PC-9 (cell line): ENCODE measurements around the gene COL5A1.

ENCODE experiments used
- EZH2 ChIP-seq: fragments of 200-600 bp; sonication (generic); IDR thresholded peaks from 2 replicates; pipeline ENCODE4 v1.8.0; 2017; ENCODE audit warnings: antibody characterized with exemption, low read depth
- TF ChIP-seq, protein P1 (sequence below): fragments of 200-600 bp; sonication (generic); conservative IDR thresholded peaks from 2 replicates; pipeline ENCODE4 v1.6.1; 2017; ENCODE audit warnings: mixed run types, antibody characterized with exemption, mild to moderate bottlenecking, moderate library complexity

DNA sequence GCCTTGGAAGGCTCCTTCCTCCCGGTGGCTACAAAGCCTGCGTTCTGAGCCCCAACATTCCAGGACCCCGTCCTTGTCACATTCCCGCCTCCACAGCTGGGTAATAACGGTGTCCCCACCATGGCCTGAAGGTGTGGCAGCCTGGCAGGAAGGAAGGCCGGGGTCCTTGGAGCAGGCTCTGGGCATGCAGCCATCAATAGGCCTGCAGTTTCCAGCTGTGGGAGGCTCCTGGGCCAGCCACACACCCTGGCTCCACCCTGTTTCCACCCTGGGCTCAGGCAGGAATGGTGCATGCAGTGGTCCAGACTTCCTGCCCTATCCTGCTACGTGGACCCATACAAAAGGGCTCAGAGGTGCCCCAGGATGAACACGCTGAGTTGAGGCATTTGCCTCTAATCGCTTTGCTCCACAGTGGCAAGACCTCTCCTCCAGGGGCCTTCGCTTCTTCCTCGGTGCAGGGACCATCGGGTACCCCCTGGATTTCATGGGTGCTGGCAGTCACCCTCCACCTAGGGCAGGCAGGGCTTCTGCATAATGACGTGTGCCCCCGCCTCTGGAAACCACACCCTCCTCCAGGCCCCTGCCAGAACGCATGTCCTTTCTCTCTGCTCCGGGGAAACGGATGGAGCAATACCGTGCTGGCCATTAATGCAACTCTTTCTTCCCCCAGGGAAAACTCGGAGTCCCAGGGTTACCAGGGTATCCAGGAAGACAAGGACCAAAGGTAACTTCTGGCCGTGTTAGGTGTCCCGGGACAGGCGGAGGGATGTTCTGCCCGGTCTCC, 143.9 kb downstream of the COL5A1 start:
- TF ChIP-seq, protein P1, sequence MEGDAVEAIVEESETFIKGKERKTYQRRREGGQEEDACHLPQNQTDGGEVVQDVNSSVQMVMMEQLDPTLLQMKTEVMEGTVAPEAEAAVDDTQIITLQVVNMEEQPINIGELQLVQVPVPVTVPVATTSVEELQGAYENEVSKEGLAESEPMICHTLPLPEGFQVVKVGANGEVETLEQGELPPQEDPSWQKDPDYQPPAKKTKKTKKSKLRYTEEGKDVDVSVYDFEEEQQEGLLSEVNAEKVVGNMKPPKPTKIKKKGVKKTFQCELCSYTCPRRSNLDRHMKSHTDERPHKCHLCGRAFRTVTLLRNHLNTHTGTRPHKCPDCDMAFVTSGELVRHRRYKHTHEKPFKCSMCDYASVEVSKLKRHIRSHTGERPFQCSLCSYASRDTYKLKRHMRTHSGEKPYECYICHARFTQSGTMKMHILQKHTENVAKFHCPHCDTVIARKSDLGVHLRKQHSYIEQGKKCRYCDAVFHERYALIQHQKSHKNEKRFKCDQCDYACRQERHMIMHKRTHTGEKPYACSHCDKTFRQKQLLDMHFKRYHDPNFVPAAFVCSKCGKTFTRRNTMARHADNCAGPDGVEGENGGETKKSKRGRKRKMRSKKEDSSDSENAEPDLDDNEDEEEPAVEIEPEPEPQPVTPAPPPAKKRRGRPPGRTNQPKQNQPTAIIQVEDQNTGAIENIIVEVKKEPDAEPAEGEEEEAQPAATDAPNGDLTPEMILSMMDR: no peak
- TF ChIP-seq EZH2: no peak
